NCI-H345 (cell line): ENCODE measurements around the gene CLCN6.
A peak's percentile ranks its signal among the peaks of the same experiment; 100 is the strongest.

ENCODE experiments used
- DNase-seq: peaks from one replicate; lab custom pipeline; 2025; lab: John Stamatoyannopoulos, UW

CLCN6 gene

DNA sequence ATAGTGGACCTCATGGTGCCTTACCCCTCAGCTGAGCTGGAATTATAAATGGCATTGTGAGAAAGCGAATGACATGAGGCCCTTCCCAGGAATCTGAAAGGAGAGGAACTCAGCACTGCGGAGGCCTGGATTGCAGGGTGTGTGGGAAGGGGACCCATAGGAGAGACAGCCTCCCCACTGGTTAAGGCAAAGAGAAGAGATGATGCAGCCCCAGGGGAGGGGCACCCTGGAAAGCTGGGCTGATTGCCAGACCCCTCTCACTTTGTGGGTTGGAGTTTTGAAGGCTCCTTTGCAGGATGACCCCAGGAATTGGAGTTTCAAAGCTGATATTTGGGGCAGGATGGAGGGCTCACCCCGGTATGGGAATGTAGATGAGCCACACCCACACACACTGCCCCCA is 50.7 kb downstream of the CLCN6 start:
- DNase-seq, result no peak

GRCh38 chr1:11857164-11857851 is 51.3 kb downstream of the CLCN6 start:
- peak; percentile 18 for DNase-seq

DNA sequence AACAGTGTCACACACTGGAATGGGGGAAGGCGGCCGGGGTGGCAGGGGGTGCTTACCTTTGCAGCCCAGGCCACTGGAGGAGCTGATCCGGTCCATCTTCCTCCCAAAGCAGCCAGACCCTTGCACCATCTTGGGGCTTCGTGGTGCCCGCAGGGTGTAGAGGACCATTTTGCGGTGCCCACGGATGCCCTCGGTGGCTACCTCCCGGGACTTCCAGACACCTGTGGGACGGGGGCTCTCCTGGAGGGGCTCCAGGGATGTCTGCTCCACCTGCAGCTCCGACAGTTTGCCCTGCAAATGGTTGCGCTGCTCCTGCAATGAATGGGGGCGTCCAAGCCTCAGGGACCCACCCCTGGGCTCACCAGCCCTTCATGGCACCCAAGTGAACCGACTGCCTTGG is 52.2 kb downstream of the CLCN6 start:
- no peak for DNase-seq

DNA sequence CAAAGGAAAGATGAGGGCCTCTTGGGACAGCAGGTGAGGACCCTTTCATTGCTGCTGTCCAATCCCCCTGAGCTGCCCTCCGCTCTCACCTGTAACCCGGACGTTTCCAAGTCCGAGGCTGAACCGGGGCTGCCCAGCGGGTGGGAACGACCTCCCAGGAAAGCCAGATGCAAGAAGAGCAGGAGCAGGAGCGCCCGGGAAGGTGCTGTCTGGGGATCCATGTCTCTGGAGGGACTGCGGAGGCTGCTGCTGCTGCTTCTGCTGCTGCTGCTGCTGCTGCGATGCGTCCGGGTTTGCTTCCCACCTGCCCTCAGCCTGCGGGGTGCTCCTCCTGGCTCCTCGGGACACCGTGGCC is 52.6 kb downstream of the CLCN6 start, which contains the start of gene NPPB:
TSS of gene NPPB (minus strand) at position 333 of the 355 bp plus-strand sequence. CDS start at position 221, 112 bp downstream.
- no peak for DNase-seq

GRCh38 chr1:11858968-11859871 is 53.2 kb downstream of the CLCN6 start:
- DNase-seq, result no peak

- no peak for DNase-seq
Observed at GRCh38 chr1:11860083-11860482, 54.1 kb downstream of the CLCN6 start.

DNA sequence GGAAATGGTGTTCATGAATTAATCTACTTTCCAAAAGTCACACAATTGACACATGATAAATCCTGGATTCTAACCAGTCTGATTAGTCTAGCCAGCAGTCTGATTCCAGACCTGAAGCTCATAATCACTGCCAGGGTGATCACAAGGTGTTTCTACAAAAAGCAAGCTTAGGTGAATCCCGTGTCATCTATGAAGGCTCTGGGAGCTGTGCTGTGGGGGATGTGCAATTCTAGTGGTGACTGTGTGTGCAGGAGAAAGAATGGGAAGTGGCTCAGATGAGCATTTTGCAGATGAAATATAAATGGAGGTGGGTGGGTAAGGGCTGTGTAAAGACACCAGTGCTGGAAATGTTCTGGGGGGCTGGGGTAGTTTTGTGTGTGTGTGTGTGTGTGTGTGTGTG is 54.6 kb downstream of the CLCN6 start:
- no peak for DNase-seq

DNA sequence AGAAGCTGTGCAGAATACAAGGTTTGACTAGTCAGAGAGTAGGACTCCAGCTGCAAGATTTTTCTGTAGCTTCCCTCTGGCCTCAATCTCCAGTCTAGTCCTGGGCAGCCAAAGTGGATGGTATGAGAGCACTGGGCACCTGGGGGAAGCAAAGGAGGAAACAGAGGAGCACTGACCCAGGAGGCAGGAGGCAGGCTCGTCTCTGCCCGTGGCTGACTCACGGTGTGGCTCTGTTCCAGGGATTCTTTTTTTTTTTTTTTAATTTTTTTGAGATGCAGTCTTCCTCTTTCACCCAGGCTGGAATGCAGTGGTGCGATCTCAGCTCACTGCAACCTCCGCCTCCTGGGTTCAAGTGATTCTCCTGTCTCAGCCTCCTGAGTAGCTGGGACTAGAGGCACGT is 56.9 kb downstream of the CLCN6 start:
- DNase-seq, result no peak

- no peak for DNase-seq
Observed at GRCh38 chr1:11868331-11868980, 62.5 kb downstream of the CLCN6 start.

- no peak for DNase-seq
Observed at GRCh38 chr1:11869104-11869503, 63.1 kb downstream of the CLCN6 start.

DNA sequence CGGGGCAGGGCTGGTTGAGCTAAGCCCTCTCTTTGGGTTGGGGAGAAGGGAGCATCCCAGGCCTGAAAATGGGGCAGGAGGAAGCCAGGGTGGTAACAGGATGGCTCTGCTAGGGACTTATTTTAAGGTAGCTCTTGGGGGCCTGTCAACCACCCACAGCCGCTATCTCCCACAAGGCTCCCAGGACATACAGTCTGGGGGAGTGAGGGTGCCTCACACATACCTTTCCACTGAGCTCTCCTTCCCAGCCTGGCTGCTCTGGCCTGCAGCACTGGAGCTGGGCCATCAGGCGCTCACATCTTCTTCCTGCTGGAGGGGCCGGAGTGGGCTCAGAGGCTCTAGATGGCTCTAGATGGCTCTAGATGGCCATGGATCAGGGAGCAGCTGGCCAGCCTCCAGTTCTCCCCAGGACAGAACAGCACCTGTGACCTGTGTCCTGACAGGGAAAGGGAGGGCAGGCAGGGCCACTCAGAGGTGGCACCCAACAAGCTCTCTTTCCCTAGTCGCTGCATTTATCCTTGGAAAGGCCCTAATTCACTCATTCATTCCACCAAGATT is 63.7 kb downstream of the CLCN6 start:
- DNase-seq, result no peak

DNA sequence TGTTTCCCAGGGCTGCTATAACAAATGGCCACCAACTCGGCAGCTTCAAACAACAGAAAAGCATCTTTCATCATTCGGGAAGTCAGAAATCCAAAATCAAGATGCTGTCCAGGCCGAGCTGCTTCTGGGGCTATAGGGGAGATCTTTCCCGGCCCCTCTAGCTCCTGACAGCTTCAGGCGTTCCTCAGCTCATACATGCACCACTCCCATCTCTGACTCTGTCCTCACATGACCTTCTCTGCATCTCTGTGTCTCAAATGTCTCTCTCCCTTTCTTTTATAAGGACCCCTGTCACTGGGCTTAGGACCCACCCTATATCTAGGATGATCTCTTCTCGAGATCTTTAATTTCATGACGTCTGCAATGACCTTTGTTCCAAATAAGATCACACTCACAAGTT is 66.6 kb downstream of the CLCN6 start:
- no peak for DNase-seq

DNA sequence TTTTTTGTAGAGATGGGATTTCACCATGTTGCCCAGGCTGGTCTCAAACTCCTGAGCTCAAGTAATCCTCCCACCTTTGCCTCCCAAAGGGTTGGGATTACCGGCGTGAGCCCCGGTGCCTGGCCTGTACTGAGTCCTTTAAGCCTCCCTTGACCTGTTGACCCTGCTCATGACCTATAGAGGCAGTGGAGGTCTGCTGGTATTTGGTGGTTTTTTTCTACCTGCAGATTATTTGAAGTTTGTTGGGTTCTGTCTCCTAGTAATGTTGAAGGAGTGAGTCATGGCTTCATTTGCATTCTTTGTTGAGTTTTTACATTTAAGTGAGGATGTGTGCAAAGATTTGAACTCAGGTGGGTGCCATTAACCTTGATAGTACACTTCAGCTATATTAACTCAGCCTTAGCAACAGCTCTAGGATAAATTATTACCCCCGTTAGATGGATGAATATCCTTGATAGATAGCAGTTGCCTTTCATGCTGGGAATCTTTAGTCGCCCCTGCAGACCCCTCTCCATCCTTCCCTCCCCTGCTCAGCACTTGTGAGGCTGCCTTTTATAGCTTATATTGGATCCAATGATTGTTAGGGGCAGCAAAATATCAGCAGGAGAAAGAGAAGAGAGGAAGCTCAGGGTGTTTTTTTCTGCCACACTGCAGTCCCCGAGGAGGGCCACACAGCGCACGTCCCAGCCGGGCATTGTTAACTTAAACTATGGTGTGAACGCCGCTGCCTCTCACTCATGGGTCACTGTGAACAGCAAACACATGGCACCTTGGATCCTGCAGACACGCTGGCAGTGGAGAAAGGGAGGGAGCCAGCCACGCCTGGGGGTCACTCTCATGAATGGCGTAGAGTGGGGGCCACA is 67.6 kb downstream of the CLCN6 start:
- DNase-seq, result no peak

- no peak for DNase-seq
Observed at GRCh38 chr1:11874258-11874562, 68.2 kb downstream of the CLCN6 start.

DNA sequence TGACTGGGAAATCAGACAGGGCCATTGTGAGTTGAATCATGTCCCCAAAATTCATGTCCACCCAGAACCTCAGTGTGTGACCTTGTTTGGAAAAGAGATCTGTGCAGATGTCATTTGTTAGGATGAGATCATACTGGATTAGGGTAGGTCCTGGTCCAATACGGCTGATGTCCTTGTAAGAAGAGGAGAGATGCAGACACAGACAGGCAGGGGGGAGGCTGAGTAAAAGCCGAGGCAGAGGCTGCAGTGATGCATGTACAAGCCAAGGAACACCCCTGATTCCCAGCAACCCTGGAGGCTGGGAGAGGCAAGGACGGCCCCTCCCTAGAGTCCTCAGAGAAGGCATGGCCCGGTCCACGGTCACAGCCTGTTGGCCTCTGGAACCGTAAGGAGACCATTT is 68.6 kb downstream of the CLCN6 start:
- no peak for DNase-seq

DNA sequence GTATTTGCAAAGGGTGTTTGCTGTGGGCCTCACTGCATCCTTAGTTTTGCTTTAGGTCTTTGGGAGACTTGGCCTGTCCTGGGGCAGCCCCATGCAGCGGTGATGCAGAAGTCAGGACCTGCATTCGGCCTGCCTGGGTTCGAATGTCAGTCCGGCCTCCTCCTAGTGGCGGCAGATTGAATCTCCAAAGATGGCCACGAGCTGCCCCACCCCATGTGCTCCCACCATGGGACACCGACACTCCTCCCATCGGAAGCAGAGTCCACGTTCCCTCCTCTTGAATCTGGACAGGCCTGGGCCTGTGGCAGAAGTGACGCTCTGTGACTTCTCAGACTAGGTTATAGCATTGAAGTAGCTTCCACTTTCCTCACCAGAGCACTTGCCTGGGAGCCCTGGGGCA is 69.1 kb downstream of the CLCN6 start:
- no peak for DNase-seq

DNA sequence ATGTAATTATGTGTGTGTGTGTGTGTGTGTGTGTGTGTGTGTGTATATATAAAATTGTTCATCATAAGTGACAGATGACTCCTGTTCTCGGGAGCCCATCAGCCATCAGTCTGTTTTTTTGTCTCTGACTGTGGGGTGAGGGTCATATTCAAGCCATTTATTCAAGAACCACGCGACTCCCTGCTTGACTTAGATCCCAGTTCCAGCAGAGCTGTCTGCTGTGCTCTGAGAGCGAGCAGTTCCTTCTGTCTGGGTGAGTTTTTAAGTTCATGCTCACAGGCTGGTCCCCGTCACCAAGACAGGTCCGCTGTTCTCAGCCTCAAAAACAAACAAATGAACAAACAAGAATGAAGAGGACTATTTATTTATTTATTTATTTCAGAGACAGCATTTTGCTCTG is 71.1 kb downstream of the CLCN6 start:
- DNase-seq, result no peak

DNA sequence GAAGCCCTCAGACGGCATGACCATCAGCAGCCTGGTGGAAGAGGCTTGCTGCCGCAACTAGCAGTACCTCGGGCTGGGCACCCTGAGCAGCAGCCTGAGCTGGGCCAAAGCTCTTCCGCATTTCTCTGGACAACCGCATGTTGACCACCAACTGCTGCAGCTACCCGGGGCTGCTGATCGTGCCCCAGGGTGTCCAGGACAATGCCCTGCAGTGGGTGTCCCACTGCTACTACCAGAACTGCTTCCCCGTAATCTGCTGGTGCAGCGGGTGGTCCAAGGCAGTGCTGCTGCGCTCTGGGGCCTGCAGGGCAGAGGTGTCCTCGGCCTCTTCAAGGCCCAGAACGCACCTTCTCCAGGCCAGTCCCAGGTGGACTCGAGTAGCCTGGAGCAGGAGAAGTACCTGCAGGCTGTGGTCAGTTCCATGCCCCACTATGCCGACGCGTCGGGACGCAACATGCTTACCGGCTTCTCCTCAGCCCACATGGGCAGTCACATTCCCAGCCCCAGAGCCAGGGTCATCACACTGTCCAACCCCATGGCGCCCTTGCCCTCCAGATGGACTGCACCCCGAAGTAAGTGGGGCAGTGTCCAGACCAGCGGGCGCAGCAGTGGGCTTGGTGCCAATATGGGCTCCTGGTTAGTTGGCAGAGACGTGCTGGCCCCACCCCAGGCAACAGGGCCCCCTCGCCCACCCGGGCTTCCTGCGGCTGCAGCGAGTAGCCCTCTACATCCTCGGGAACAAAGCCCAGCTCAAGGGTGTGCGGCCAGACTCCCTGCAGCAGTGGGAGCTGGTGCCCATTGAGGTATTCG is 72.3 kb downstream of the CLCN6 start:
- DNase-seq, result no peak

- no peak for DNase-seq
Observed at GRCh38 chr1:11878891-11879190, 72.8 kb downstream of the CLCN6 start.

- DNase-seq, result no peak
Observed at GRCh38 chr1:11879311-11880180, 73.6 kb downstream of the CLCN6 start.
